Gastrocnemius medialis (tissue), 4 donors: ENCODE measurements around the gene CARD9. TPM values are rescaled to one million over a fixed set of nuclear protein-coding genes. Genes with fewer than 3 reads are reported as not detected.

ENCODE experiments used
- ATAC-seq, 2 donors: fragments of 150-250 bp; one replicate each; pipeline ENCODE4 v1.9.1; 2016
- DNase-seq, 2 donors: peaks; one replicate each; pipeline ENCODE4 v3.0.0-alpha.2; 2019
- H3K27ac ChIP-seq, 4 donors: fragments of 200-600 bp; sonication (generic); 1 replicate in 1 of 4; 2 replicates in 3 of 4; pipeline ENCODE4 v1.5.1; 2016 to 2018; ENCODE audit warnings: mild to moderate bottlenecking in 2 of 4, moderate library complexity in 1 of 4
- H3K27me3 ChIP-seq, 3 donors: fragments of 200-600 bp; sonication (generic) in 2 of 3; 1 replicate in 1 of 3; 2 replicates in 2 of 3; pipeline versions ENCODE4 v1.5.1 to v1.6.0; 2016 to 2019; ENCODE audit warnings: mild to moderate bottlenecking in 1 of 3, moderate library complexity in 1 of 3
- H3K36me3 ChIP-seq, 2 donors: fragments of 200-600 bp; sonication (generic) in 1 of 2; one replicate each; pipeline ENCODE4 v1.5.1; 2017 to 2018
- H3K4me1 ChIP-seq, 2 donors: fragments of 200-600 bp; sonication (generic) in 1 of 2; one replicate each; pipeline ENCODE4 v1.5.1; 2016 to 2017; ENCODE audit warnings: mild to moderate bottlenecking in 2 of 2
- H3K4me3 ChIP-seq, 4 donors: fragments of 200-600 bp; sonication (generic) in 3 of 4; 1 replicate in 1 of 4; 2 replicates in 3 of 4; pipeline ENCODE4 v1.5.1; 2016 to 2019; ENCODE audit warnings: mild to moderate bottlenecking in 2 of 4
- H3K9me3 ChIP-seq, 3 donors: fragments of 200-600 bp; sonication (generic) in 2 of 3; 1 replicate in 1 of 3; 2 replicates in 2 of 3; pipeline ENCODE4 v1.5.1; 2016 to 2019
- CTCF ChIP-seq, 5 experiments: fragments of 450-650 bp in 3 of 5; fragments of 200-600 bp in 2 of 5; sonication (generic) in 2 of 5; IDR thresholded peaks in 4 of 5; conservative IDR thresholded peaks in 1 of 5; 1 replicate in 4 of 5; 2 replicates in 1 of 5; pipeline ENCODE4 v1.5.1; 2016 to 2019; ENCODE audit warnings: antibody characterized with exemption in 5 of 5, mild to moderate bottlenecking in 3 of 5, moderate library complexity in 3 of 5
- POLR2A ChIP-seq, 2 donors: fragments of 450-650 bp; IDR thresholded peaks; one replicate each; pipeline ENCODE4 v1.6.1; 2017; ENCODE audit warnings: antibody characterized with exemption in 2 of 2, mild to moderate bottlenecking in 2 of 2, moderate library complexity in 2 of 2
- in situ Hi-C, 4 donors: fragments of 200-750 bp; cut with MboI; loops; one replicate each; pipeline versions ENCODE4 v1.15.0 to v1.8.0; 2017; ENCODE audit warnings: low sequenced_read_pairs in 4 of 4
- intact Hi-C: fragments of 100-400 bp; cut with DNase I; formaldehyde crosslinking; loops from one replicate; pipeline ENCODE4 v1.15.1; 2023; ENCODE audit warnings: low total_unique reads
- total RNA-seq, 4 donors: library from RNA; depleted of rRNA; stranded (reverse); fragments of >200 nt; gene quantifications; one replicate each; pipeline versions ENCODE4 v1.1.0 to v1.2.3, GENCODE V29; 2016

The CARD9 gene
- total RNA-seq, 4 donors from 2014 or later: 0.34 to 1.2 (median 0.69) TPM

DNA sequence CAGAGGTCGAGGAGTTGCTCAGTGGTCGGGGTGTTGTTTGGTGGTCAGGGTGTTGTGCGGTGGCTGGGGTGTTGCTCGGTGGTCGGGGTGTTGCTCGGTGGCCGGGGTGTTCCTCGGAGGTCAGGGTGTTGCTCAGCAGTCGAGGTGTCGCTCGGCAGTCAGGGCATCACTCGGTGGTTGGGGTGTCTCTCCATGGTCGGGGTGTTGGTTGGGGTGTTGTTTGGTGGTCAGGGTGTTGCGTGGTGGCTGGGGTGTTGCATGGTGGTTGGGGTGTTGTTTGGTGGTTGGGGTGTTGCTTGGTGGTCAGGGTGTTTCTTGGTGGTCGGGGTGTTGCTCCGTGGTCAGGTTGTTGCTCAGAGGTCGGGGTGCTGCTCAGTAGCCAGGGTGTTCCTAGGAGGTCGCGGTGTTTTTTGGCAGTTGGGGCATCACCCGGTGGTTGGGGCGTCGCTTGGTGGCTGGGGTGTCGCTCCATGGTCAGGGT, 57.2 kb downstream of the CARD9 start:
- H3K36me3 ChIP-seq: no peaks in the 10 kb centered on the region
- H3K9me3 ChIP-seq: no peaks in the 10 kb centered on the region
- peaks cover 4 to 17% (median 16%) of the 10 kb centered on the region in 3 donors for H3K27me3 ChIP-seq
- TF ChIP-seq CTCF (IDR thresholded peaks at IDR 0.05 in 4 of 5, conservative IDR thresholded peaks at IDR 0.05 in 1 of 5): no peak
- no peak for TF ChIP-seq POLR2A (IDR thresholded peaks at IDR 0.05)
- DNase-seq: no peak
- ATAC-seq: no peak
- H3K27ac ChIP-seq: no peak overlapping the region
- H3K4me3 ChIP-seq: no peak overlapping the region
- H3K4me1 ChIP-seq: no peaks in the 10 kb centered on the region
- intact Hi-C loops: no loop called here
- in situ Hi-C loops: no loop called here

- TF ChIP-seq CTCF (IDR thresholded peaks at IDR 0.05 in 4 of 5, conservative IDR thresholded peaks at IDR 0.05 in 1 of 5) (no peak), POLR2A (IDR thresholded peaks at IDR 0.05) (no peak)
- in situ Hi-C loops: no loop called here
- intact Hi-C loops: no loop called here
Measured at GRCh38 chr9:136314944-136315343, 58.5 kb downstream of the CARD9 start.

DNA sequence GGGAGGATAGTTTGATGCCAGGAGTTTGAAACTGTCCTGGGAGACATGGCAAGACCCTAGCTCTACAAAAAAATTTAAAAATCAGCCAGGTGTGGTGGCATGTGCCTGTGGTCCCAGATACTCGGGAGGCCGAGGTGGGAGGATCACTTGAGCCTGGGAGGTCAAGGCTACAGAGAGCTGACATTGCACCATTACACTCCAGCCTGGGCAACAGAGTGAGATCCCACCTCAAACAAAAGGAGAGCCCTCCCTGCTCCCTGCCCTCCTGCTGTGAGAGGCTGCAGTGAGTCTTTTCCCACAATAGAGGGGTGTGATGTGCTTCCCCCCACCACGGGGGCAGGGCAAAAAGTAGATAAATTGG, 59.4 kb downstream of the CARD9 start:
- no peak for DNase-seq
- in situ Hi-C loops (no loop called here), intact Hi-C loops (no loop called here)
- ATAC-seq: no peak
- TF ChIP-seq POLR2A (IDR thresholded peaks at IDR 0.05) (no peak), CTCF (IDR thresholded peaks at IDR 0.05 in 4 of 5, conservative IDR thresholded peaks at IDR 0.05 in 1 of 5) (no peak)
- no peak overlapping the region for H3K4me3 ChIP-seq
- peaks cover 27 to 40% (median 34%) of the 10 kb centered on the region in 3 donors for H3K27me3 ChIP-seq
- H3K27ac ChIP-seq: no peak overlapping the region
- H3K36me3 ChIP-seq: no peaks in the 10 kb centered on the region
- H3K4me1 ChIP-seq: no peaks in the 10 kb centered on the region
- no peaks in the 10 kb centered on the region for H3K9me3 ChIP-seq

More at GRCh38 chr9:136314944-136315343, 58.5 kb downstream of the CARD9 start:
- Histone ChIP-seq H3K9me3 (no peaks in the 10 kb centered on the region), H3K4me3 (no peak overlapping the region), H3K27me3 (peaks cover 18 to 31% (median 26%) of the 10 kb centered on the region in 3 donors), H3K4me1 (no peaks in the 10 kb centered on the region), H3K27ac (no peak overlapping the region), H3K36me3 (no peaks in the 10 kb centered on the region)
- ATAC-seq (no peak), DNase-seq (no peak)

Other genes with a start within 250 kb of the CARD9 start
- gene LHX3, start 168.5 kb downstream of the CARD9 start, total RNA-seq: not detected
- 1 to 10 TPM; 3.3 to 5.8 (median 5.2) TPM for gene QSOX2, start 127.9 kb downstream of the CARD9 start, total RNA-seq
- gene CCDC187, start 69.6 kb downstream of the CARD9 start, total RNA-seq: not detected
- gene GPSM1, start 46.1 kb downstream of the CARD9 start, total RNA-seq: 1 to 10 TPM in 2 of 4 donors, under 1 TPM in 1, not detected in 1; 0.98 to 1.7 (median 1.2) TPM
- gene DNLZ, start 9.9 kb downstream of the CARD9 start, total RNA-seq: 10 to 100 TPM; 37.9 to 65.1 (median 54.3) TPM
- 1 to 10 TPM; 2.3 to 6.0 (median 3.9) TPM for gene SNAPC4, start 26.5 kb upstream of the CARD9 start, total RNA-seq
- gene ENTR1, start 36.9 kb upstream of the CARD9 start, total RNA-seq: 10 to 100 TPM; 23.2 to 43.5 (median 36.5) TPM
- gene PMPCA, start 37.0 kb upstream of the CARD9 start, total RNA-seq: 10 to 100 TPM; 35.9 to 63.1 (median 42.7) TPM
- 1 to 10 TPM; 5.0 to 6.7 (median 5.9) TPM for gene INPP5E, start 66.2 kb upstream of the CARD9 start, total RNA-seq
- 10 to 100 TPM; 23.9 to 50.4 (median 46.6) TPM for gene SEC16A, start 109.4 kb upstream of the CARD9 start, total RNA-seq
- gene NOTCH1, start 172.4 kb upstream of the CARD9 start, total RNA-seq: 10 to 100 TPM in 1 of 4 donors, 1 to 10 TPM in 3; 6.3 to 15.4 (median 8.2) TPM